ENCODE results near the gene ANK2. TPM values are rescaled to one million over a fixed set of nuclear protein-coding genes. Genes with fewer than 3 reads are reported as not detected.

ANK2 gene
- total RNA-seq, 2 experiments from 2014 or later: 0.36 TPM; not detected in 1

DNA sequence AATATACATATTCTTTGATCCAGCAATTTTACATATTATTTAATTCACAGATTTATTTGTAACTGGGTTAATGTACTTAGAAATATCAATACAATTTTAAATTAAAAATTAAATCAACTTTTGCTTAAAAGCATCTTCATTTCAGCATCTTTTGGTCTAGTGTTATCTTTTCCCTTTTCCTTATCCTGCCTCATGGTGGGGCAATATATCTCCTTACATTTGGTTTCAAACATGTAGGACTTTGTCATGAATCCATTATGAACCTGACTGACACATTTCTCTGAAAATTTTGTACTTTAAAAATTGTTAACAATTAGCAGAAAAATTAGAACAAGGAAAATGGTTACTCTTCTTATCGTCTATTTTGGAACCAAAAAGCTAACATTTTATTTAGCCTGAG, 42.8 kb upstream of the ANK2 start:
- Histone ChIP-seq H3K4me1 (ENCODE audit: insufficient read depth, low read length) (no peaks in the 10 kb centered on the region), H3K27ac (ENCODE audit: low read depth in 1 of 2, low read length in 2 of 2) (no peak overlapping the region), H3K4me3 (ENCODE audit: low read length) (no peak overlapping the region), H3K36me3 (ENCODE audit: insufficient read depth, low read length) (no peaks in the 10 kb centered on the region), H3K27me3 (ENCODE audit: control insufficient read depth in 1 of 2, insufficient read depth in 2 of 2, low read length in 2 of 2) (no peaks in the 10 kb centered on the region), H3K9me3 (ENCODE audit: control insufficient read depth in 1 of 2, insufficient read depth in 1 of 2, low read length in 2 of 2) (no peaks in the 10 kb centered on the region)
- H3K4me1 Mint-ChIP-seq (ENCODE audit: low read depth): no peaks in the 10 kb centered on the region
- POLR2A ChIA-PET: no interaction called here
- CTCF ChIA-PET: no interaction called here
- peaks cover 2% of the 10 kb centered on the region for H3K9me3 Mint-ChIP-seq
- peaks cover 5% of the 10 kb centered on the region for H3K27me3 Mint-ChIP-seq
- TF ChIP-seq CTCF (IDR thresholded peaks at IDR 0.05): no peak
- intact Hi-C loops (cut with DNase I, micrococcal nuclease): no loop called here
- no peak overlapping the region for H3K4me3 Mint-ChIP-seq
- H3K27ac Mint-ChIP-seq: no peak overlapping the region
- no peaks in the 10 kb centered on the region for H3K36me3 Mint-ChIP-seq (ENCODE audit: low read depth)
- DNase-seq (no peak), ATAC-seq (ENCODE audit: poor library complexity) (no peak)

DNA sequence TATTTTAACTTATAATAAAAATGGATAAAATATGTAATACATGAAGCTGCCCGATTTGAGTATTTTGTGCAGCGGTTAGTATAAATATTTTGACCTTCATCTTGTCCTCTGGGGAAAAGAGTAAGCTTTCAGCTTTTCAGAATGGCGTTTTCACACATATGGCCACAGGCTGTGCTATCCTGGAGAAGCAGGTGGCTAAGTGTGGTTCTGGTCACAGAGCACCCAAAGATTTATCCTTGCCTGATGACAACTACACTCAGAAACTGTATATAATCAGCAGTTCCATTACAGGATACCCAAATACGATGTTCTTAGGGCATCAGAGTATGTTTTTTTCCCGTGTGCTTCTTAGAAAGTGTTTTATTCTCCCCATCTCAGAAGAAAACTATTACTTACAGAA, 42.3 kb upstream of the ANK2 start:
- no peak overlapping the region for H3K4me3 Mint-ChIP-seq
- H3K4me1 ChIP-seq (ENCODE audit: insufficient read depth, low read length): no peaks in the 10 kb centered on the region
- no peaks in the 10 kb centered on the region for H3K9me3 ChIP-seq (ENCODE audit: control insufficient read depth in 1 of 2, insufficient read depth in 1 of 2, low read length in 2 of 2)
- H3K27me3 ChIP-seq (ENCODE audit: control insufficient read depth in 1 of 2, insufficient read depth in 2 of 2, low read length in 2 of 2): no peaks in the 10 kb centered on the region
- H3K36me3 Mint-ChIP-seq (ENCODE audit: low read depth): no peaks in the 10 kb centered on the region
- H3K4me3 ChIP-seq (ENCODE audit: low read length): no peak overlapping the region
- intact Hi-C loops (cut with DNase I, micrococcal nuclease): no loop called here
- no peaks in the 10 kb centered on the region for H3K36me3 ChIP-seq (ENCODE audit: insufficient read depth, low read length)
- TF ChIP-seq CTCF (IDR thresholded peaks at IDR 0.05): no peak
- peaks cover 2% of the 10 kb centered on the region for H3K9me3 Mint-ChIP-seq
- H3K27ac ChIP-seq (ENCODE audit: low read depth in 1 of 2, low read length in 2 of 2): no peak overlapping the region
- H3K27me3 Mint-ChIP-seq: peaks cover 5% of the 10 kb centered on the region
- H3K27ac Mint-ChIP-seq: no peak overlapping the region
- ATAC-seq (ENCODE audit: poor library complexity) (no peak), DNase-seq (no peak)
- no peaks in the 10 kb centered on the region for H3K4me1 Mint-ChIP-seq (ENCODE audit: low read depth)
- CTCF ChIA-PET: interaction anchor here (1.7 kb wide), 1 partner anchor 10 kb away, joined by 6 read pairs; no protein-coding TSS in a partner anchor
- POLR2A ChIA-PET: no interaction called here

DNA sequence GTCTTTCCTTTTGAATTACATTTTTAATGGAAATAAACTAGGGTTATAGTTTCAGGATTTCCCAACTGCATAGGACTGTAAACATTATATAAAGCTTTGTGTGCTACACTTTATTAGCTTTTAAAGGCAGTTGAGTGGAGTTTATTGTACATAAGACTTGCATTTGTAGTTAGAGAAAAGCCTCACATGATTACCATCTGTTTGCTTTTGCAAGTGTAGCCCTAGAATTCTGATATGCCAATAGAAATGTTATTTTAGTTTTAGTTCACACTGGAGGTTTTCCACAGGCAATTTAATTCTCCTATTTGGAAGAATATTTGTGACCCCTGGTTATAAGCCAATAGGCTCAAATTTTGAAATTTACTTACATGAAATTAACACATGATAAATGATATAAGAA, 41.3 kb upstream of the ANK2 start:
- no peaks in the 10 kb centered on the region for H3K27me3 ChIP-seq (ENCODE audit: control insufficient read depth in 1 of 2, insufficient read depth in 2 of 2, low read length in 2 of 2)
- H3K9me3 Mint-ChIP-seq: no peaks in the 10 kb centered on the region
- TF ChIP-seq CTCF (IDR thresholded peaks at IDR 0.05): no peak
- no peaks in the 10 kb centered on the region for H3K4me1 ChIP-seq (ENCODE audit: insufficient read depth, low read length)
- ATAC-seq (ENCODE audit: poor library complexity) (no peak), DNase-seq (no peak)
- no peaks in the 10 kb centered on the region for H3K9me3 ChIP-seq (ENCODE audit: control insufficient read depth in 1 of 2, insufficient read depth in 1 of 2, low read length in 2 of 2)
- ChIA-PET POLR2A (no interaction called here), CTCF (interaction anchor here (1.7 kb wide), 1 partner anchor 10 kb away, joined by 6 read pairs; no protein-coding TSS in a partner anchor)
- no peak overlapping the region for H3K27ac ChIP-seq (ENCODE audit: low read depth in 1 of 2, low read length in 2 of 2)
- no peak overlapping the region for H3K4me3 Mint-ChIP-seq
- intact Hi-C loops (cut with DNase I, micrococcal nuclease): no loop called here
- H3K27me3 Mint-ChIP-seq: no peaks in the 10 kb centered on the region
- no peaks in the 10 kb centered on the region for H3K4me1 Mint-ChIP-seq (ENCODE audit: low read depth)
- H3K27ac Mint-ChIP-seq: no peak overlapping the region
- H3K4me3 ChIP-seq (ENCODE audit: low read length): no peak overlapping the region
- H3K36me3 Mint-ChIP-seq (ENCODE audit: low read depth): no peaks in the 10 kb centered on the region
- H3K36me3 ChIP-seq (ENCODE audit: insufficient read depth, low read length): no peaks in the 10 kb centered on the region

Measured in CD4-positive, alpha-beta T cell (primary cell).